ENCODE results near the gene CCL11.

The CCL11 gene

DNA sequence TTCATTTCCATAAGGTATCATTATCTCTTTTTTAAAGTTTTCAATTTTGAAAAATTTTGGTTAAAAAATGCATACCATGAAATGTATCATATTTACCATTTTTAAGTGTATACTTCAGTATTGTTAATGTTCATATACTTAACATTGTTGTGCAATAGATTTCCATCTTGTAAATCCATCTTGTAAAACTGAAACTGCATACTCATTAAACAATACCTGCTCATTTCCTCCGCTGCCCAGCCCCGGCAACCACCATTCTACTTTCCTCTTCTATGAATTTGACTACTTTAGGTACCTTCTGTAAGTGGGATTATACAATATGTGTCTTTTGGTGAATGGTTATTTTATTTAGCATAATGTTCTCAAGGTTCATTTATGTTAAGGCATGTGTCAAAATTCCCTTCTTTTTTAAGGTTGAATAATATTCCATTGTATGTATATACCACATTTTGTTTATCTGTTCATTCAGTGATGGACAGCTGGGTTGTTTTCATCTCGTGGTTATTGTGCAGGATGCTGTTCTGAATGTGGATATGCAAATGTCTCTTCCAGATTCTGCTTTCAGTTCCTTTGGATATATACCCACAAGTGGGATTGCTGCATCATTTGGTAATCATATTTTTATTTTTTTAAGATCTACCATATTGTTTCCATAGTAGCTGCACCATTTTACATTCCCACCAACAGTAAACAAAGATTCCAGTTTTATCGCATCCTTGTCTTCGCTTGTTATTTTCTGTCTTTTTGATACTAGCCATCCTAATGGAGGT lies 23.8 kb upstream of the CCL11 start:
- DNase-seq (ENCODE audit: low read depth): no peak
- in situ Hi-C loops (cut with HindIII; ENCODE audit: low sequenced_read_pairs): no loop called here
- TF ChIP-seq, protein P1, sequence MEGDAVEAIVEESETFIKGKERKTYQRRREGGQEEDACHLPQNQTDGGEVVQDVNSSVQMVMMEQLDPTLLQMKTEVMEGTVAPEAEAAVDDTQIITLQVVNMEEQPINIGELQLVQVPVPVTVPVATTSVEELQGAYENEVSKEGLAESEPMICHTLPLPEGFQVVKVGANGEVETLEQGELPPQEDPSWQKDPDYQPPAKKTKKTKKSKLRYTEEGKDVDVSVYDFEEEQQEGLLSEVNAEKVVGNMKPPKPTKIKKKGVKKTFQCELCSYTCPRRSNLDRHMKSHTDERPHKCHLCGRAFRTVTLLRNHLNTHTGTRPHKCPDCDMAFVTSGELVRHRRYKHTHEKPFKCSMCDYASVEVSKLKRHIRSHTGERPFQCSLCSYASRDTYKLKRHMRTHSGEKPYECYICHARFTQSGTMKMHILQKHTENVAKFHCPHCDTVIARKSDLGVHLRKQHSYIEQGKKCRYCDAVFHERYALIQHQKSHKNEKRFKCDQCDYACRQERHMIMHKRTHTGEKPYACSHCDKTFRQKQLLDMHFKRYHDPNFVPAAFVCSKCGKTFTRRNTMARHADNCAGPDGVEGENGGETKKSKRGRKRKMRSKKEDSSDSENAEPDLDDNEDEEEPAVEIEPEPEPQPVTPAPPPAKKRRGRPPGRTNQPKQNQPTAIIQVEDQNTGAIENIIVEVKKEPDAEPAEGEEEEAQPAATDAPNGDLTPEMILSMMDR (IDR thresholded peaks at IDR 0.05; ENCODE audit: low read depth, low read length, missing control alignments): no peak

DNA sequence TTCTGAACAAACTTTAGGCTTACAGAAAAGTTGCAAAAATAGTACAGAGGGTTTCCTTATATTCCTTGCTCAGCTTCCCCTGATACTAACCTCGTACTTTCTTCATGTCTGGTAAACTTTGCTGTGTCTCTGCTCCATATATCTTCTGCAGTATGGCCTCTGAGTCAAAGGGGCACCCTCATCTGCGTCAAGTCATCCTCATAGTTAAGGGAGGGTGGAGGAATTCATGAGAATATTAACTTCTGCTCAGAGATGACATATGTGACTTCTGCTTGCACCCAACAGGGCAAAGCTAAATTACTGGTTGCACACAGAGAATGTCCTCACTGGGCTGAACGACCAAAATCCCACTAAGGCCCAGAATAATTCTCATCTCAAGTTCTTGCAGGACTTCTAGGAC lies 19.8 kb upstream of the CCL11 start:
- TF ChIP-seq, protein P1 (IDR thresholded peaks at IDR 0.05; ENCODE audit: low read depth, low read length, missing control alignments): no peak
- in situ Hi-C loops (cut with HindIII; ENCODE audit: low sequenced_read_pairs): no loop called here
- no peak for DNase-seq (ENCODE audit: low read depth)
- no peak overlapping the region for H3K4me3 ChIP-seq (ENCODE audit: low read depth, low read length)

More for the DNA sequence above, 23.8 kb upstream of the CCL11 start:
- H3K4me3 ChIP-seq (ENCODE audit: low read depth, low read length): no peak overlapping the region

DNA sequence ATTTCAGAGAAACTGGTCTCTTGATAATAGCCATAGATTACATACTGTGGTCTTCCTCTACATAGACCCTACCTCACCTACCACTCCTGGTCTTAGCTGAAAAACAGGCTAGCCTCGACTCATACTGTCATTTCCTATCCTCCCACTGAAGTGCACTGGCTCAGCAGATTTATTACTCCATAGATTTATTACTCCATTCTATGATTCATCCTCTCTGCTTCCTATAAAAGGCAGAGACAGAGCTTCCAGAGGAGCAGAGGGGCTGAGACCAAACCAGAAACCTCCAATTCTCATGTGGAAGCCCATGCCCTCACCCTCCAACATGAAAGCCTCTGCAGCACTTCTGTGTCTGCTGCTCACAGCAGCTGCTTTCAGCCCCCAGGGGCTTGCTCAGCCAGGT lies 15.6 kb upstream of the CCL11 start, which contains the start of gene CCL7:
TSS of gene CCL7 (plus strand) at position 253 of the 400 bp plus-strand sequence. CDS start at position 323, 70 bp downstream.
- H3K4me3 ChIP-seq (ENCODE audit: low read depth, low read length): no peak within 1 kb of the TSS
- TF ChIP-seq, protein P1 (IDR thresholded peaks at IDR 0.05; ENCODE audit: low read depth, low read length, missing control alignments): no peak
- no peak for DNase-seq (ENCODE audit: low read depth)
- in situ Hi-C loops (cut with HindIII; ENCODE audit: low sequenced_read_pairs): no loop called here

DNA sequence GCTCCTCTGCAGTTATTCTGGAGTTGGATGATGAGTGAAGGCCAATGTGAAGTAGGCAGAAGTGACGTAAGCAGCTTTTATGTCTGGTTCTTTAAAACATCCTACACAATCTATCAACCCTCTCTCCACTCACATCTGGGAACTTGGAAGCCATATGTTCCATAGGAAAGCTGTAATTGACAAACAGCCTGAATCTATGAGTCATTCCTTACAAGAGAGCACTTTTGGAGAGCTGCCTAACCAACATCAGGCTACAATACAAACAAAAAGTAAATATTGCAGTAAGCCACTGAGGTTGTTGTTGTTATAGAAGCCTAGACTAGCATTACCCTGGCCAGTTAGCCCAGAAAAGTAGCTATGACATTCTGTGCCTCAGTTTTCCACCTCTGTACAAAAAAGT lies 9.7 kb upstream of the CCL11 start:
- TF ChIP-seq, protein P1 (IDR thresholded peaks at IDR 0.05; ENCODE audit: low read depth, low read length, missing control alignments): no peak
- no peak overlapping the region for H3K4me3 ChIP-seq (ENCODE audit: low read depth, low read length)
- DNase-seq (ENCODE audit: low read depth): peak; percentile 96
- in situ Hi-C loops (cut with HindIII; ENCODE audit: low sequenced_read_pairs): no loop called here

DNA sequence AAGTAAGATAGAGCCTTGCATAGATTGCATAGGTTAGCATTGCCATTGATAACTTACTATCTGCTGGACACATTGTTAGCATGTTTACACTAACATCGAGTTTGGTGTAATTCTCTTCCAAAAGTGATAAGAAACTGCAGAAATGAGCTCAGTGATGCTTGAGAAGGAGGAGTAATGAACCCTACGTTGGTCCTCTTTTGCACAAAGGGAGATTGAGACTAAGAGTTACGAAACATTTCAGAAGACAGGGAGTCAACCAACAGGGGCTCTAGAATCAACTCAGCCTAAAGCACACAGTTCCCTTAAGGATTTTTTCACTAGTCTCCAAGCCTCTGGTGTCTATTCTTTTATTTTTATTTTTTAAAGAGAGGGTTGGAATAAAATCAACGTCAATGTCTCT lies 8.7 kb upstream of the CCL11 start:
- no peak overlapping the region for H3K4me3 ChIP-seq (ENCODE audit: low read depth, low read length)
- no peak for DNase-seq (ENCODE audit: low read depth)
- TF ChIP-seq, protein P1 (IDR thresholded peaks at IDR 0.05; ENCODE audit: low read depth, low read length, missing control alignments): no peak
- in situ Hi-C loops (cut with HindIII; ENCODE audit: low sequenced_read_pairs): no loop called here

DNA sequence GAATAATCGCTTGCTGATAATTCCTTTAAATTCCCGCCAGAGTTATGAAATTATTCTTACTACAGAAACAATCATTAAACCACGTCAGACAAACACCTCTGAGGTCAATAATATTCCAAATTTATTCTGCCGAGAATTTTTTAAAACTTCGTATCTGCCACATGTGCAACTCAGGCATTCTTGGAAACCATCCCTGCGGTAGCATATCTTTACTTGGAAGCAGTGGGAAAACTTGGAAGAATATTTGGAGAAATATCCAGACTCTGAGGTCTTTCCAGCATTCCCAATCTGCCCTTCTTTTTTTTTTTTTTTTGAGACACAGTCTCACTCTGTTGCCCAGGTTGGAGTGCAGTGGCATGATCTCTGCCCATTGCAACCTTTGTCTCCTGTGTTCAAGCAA lies 2.0 kb upstream of the CCL11 start:
- in situ Hi-C loops (cut with HindIII; ENCODE audit: low sequenced_read_pairs): no loop called here
- DNase-seq (ENCODE audit: low read depth): no peak
- H3K4me3 ChIP-seq (ENCODE audit: low read depth, low read length): no peak overlapping the region
- TF ChIP-seq, protein P1 (IDR thresholded peaks at IDR 0.05; ENCODE audit: low read depth, low read length, missing control alignments): no peak
